ENCODE measurements around the gene TEX26. TPM values are rescaled to one million over a fixed set of nuclear protein-coding genes. Genes with fewer than 3 reads are reported as not detected.

Gene TEX26
- polyA plus RNA-seq, 4 donors: 0.31 to 3.0 (median 0.97) TPM

- DNase-seq (ENCODE audit: low read depth in 4 of 4, low spot score in 3 of 4): no peak
Observed at GRCh38 chr13:31011193-31011860, 78.9 kb downstream of the TEX26 start.

DNA sequence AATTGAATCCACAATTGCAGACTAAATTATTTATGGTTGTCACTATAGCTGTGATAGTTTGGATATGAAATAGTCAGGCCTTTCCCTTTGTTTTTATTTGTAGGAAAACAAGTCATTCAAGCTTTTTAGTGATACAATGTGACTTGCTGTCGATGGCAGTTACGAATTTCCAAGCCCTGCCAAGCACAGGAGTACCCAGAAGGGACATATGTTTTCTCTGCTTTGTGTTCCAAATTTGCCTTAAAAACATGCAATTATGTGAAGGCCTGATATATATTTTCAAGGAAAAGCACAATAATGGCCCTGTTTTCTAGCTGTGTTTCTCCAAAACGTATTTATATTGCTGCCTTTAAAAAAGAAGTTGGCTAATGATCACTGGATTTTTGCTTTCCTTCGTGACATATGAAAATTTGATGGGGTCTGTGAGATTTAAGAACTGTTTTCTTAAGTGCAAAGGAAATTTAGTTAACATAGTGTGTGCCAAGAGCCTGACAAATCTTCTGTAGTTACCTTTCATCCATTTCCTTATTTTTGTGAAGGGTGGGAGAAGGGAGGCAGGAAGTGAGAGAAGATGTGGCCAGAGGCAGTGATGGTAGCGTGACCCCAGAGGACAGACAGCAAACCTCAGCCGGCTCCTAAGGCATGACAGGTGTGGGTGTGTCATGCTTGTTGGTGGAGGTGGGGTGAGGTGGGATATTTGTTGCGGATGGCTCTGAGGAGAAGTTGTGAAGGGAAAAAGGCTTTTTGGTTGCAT lies 79.6 kb downstream of the TEX26 start:
- no peak for DNase-seq (ENCODE audit: low read depth in 4 of 4, low spot score in 3 of 4)

- no peak for DNase-seq (ENCODE audit: low read depth in 4 of 4, low spot score in 3 of 4)
Observed at GRCh38 chr13:31012655-31013024, 80.2 kb downstream of the TEX26 start.

- DNase-seq (ENCODE audit: low read depth in 4 of 4, low spot score in 3 of 4): no peak
Observed at GRCh38 chr13:31014456-31014855, 82.0 kb downstream of the TEX26 start.

- no peak for DNase-seq (ENCODE audit: low read depth in 4 of 4, low spot score in 3 of 4)
Observed at GRCh38 chr13:31015199-31015598, 82.7 kb downstream of the TEX26 start.

DNA sequence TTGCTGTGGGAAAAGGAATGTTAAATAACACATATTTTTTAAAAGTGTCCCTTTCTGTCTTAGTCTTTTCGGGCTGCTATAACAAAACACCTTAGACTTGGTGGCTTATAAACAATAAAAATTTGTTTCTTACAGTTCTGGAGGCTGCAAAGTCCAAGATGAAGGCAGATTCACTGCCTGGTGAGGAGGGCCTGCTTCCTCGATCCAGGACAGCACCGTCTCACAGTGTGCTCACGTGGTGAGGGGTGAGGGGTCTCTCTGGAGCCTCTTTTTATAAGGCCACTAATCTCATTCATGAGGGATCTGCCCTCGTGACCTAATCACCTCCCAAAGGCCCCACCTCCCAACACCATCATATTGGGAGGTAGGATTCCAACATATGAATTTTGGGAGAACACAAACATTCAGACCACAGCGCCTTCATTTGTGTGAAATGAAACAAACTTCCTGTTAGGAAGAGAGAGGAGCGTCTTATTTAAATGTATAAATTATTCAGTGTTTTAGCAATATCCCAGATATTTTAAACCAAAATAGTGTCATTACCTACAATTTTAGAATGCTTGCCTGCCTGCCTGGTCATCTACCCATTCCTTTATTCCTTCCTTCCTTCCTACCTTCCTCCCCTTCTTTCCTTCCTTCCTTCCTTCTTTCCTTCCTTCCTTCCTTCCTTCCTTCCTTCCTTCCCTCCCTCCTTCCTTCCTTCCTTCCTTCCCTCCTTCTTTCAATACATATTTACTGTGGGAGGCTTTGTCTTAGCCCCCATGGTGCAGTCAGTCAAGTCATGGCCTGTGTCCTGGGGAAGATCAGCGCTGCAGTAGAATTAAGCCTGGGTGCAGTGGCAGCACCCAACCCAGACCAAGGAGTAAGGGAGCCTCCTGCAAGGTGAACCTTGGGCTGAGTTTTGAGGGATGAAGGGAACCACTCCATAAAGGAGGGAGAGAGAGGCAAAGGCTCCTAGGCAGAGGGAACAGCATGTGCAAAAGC lies 84.2 kb downstream of the TEX26 start:
- no peak for DNase-seq (ENCODE audit: low read depth in 4 of 4, low spot score in 3 of 4)

DNA sequence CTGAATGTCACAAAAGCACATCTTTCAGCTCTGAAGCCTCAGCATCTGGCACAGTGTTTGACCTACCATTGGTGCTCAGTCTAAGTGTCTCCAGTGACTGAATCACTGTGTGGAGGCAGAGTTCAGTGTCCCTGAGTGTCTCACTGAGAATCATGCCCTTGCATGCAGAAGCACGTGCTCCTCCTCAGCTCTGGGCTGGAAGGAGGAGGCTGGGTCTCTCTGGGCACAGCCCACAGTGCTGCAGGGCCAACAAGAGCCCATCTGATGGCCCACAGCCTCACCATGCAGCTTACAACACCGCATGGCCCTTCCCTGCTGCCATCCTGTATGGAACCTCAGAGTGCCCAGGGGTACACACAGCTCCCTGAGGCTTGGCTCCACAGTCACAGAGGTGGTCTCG lies 86.1 kb downstream of the TEX26 start:
- no peak for DNase-seq (ENCODE audit: low read depth in 4 of 4, low spot score in 3 of 4)

DNA sequence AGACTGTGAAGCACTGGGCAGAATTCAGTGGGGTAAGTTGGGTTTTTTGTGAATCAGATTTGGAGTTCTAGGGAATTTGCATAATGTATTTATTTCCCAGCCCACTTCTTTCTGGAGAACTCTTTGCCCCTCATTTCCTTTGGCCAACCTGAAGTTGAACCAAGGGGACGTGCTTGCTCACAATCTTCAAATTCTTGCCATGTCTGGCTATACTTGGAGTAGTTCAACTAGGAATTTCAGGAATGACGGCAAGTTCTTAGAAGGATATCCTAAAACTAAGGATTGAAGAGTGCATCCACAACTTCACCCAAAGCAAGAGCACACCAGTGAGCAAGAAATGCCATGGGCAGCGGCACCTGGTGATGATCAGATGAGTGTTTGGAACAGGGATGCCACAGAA lies 88.5 kb downstream of the TEX26 start:
- no peak for DNase-seq (ENCODE audit: low read depth in 4 of 4, low spot score in 3 of 4)

DNA sequence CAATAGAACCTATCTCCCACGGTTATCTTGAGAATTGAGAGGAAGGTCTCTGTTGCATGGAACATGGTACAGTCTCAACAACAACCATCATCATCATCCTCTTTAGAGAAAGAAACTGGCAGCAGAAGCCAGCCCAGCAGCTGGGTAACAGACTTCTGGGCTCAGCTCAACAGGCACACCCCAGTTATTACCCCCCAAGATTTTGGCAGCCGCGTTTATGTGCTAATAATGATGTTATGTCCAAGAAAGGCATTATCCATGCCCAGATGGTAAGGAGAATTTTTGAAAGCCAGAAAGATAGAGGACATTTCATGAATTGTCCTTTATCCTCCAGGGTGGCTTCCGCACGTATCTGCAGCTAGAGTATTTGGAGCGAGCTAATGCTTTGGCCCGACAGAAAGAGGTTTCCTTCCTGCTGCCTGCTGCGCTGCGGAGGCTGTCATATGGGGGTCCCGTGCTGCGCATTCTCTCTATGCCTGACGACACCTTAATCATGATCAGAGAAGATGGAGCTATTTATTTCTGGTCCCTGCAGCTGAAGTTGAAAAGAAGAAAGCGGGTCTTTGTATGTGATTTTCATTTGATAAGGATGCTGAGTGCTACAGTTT lies 89.9 kb downstream of the TEX26 start:
- DNase-seq (ENCODE audit: low read depth in 4 of 4, low spot score in 3 of 4): no peak

GRCh38 chr13:31022928-31023530 lies 90.6 kb downstream of the TEX26 start:
- DNase-seq (ENCODE audit: low read depth in 4 of 4, low spot score in 3 of 4): no peak

Other genes starting within 250 kb of the TEX26 start
- 10 to 100 TPM in 1 of 4 donors, 1 to 10 TPM in 3; 4.4 to 13.2 (median 5.3) TPM for gene ALOX5AP, start 197.1 kb upstream of the TEX26 start, polyA plus RNA-seq (ENCODE audit: insufficient read length in 4 of 4)
- 10 to 100 TPM in 1 of 4 donors, 1 to 10 TPM in 2, under 1 TPM in 1; 0.66 to 44.1 (median 2.4) TPM for gene MEDAG, start 26.4 kb upstream of the TEX26 start, polyA plus RNA-seq (ENCODE audit: insufficient read length in 4 of 4)
- 100 to 1,000 TPM; 103 to 157 (median 138) TPM for gene HSPH1, start 229.2 kb downstream of the TEX26 start, polyA plus RNA-seq (ENCODE audit: insufficient read length in 4 of 4)